NT2/D1 (cell line): Measurements from ENCODE around the gene TSPAN32.

Experiments
- SUZ12 ChIP-seq: IDR thresholded peaks from 2 replicates; pipeline ENCODE4 v1.6.1; 2011; ENCODE audit not compliant: insufficient read length, insufficient read depth; ENCODE audit errors: extremely low read depth
- YY1 ChIP-seq: IDR thresholded peaks from 2 replicates; pipeline ENCODE4 v1.6.1; 2011; ENCODE audit not compliant: insufficient read length, insufficient read depth
- ZNF274 ChIP-seq: IDR thresholded peaks from 2 replicates; pipeline ENCODE4 v1.6.1; 2011; ENCODE audit warnings: mild to moderate bottlenecking, low read depth, low read length

DNA sequence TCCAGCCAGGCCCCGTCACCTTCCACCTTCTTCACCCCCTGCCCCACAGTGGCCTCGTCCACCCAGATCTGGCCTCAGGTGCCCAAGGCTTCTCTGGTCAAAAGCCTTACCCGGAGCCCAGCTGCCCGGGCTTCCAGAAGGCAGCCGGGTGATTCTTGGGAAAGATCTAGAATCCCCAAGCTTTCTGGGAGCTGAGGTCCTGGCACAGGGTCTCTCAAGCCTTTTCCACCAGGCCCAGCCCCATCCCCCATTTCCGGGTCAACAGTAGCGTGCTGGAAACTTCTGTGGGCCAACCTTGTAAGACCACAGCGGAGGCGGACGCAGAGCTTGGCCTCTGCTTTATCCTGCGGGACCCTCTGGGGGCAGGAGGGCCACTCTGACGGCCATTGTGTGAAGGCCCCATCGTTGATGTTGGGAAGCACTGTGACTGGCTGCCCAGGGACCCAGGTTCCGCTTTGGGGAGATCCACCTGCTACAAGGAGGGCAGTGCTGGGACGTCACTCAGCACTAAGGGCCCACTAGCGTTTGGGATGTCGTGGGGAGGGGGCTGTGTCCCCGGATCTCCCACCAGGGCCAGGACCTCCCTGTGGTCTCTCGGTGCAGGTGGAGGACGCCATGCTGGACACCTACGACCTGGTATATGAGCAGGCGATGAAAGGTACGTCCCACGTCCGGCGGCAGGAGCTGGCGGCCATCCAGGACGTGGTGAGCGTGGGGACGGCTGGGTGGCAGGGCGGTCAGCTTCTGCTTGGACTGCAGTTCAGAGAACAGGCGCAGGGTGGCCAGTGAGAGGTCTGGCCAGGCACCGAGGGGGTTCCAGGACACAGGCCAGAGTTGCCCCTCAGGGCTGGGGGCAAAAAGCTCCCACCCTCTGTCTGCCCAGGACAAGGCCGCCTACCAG lies 11.5 kb downstream of the TSPAN32 start:
- TF ChIP-seq SUZ12 (no peak), ZNF274 (no peak), YY1 (no peak)
